GM15510 (cell line): Measurements from ENCODE around the gene POLR3C.

Experiments
- POLR2A ChIP-seq: IDR thresholded peaks from 3 replicates; pipeline ENCODE4 v1.6.1; 2011; ENCODE audit warnings: borderline replicate concordance; ENCODE audit not compliant: insufficient read length; ENCODE audit errors: extremely low read depth

POLR3C gene

DNA sequence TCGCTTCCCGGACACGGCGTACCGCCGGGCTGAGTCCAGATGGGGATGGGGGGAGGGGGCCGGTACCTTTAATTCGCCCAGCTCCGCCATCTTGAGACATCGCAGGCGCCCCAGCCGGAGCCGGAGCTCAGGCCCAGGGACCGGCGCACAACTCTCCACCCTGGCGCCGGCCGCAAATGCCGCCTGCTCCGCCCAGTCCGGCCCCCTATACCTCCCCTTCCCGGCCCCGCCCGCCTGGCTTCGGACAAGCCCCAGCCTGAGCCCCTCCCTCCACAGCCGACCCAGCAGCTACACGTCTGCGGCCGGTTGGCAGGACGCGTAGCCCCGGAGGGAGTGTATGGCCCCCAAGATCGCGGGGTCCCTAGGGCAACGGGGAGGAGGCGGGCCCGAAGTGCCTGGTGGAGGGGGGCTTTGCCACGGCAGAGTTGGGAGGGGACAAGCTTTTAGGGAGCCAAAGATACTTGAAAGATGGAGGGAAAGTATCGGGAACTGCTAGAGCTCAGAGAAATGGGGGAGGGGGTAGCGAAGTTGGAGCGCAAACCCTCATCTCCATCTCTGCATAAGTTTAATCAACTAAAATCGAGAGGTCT lies 35.0 kb downstream of the POLR3C start, which contains the start of gene PIAS3:
PIAS3 (minus strand) TSS at position 181 of the 590 bp plus-strand sequence; CDS start at position 90, 91 bp downstream.
- TF ChIP-seq POLR2A = peak; percentile 46

DNA sequence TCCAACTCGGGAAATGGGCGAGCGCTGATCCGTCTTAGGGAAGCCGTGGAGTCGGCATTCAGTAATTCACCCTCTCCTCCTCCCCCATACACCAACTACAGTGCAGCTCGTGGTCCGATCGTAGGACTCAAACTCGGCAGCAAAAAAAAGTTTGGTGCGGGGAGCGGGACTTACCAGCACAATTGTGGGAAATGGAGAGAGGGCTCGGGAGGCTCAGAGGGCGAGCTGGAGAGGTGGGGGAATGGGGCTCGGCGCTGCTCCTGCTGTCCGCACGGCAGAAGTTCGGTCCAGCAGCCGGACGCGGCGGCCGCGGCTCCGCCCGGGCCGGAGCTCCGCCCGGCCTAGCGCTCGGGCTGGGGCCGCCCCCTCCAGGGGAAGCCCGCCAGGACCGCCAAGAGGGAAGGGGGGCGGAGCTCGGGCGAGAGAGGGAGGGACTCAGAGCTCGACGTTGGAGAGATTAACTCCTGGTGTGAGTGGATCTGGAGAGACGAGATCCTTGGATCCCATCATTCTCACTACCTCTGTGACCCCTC lies 35.6 kb downstream of the POLR3C start:
- peak; percentile 57 for TF ChIP-seq POLR2A

DNA sequence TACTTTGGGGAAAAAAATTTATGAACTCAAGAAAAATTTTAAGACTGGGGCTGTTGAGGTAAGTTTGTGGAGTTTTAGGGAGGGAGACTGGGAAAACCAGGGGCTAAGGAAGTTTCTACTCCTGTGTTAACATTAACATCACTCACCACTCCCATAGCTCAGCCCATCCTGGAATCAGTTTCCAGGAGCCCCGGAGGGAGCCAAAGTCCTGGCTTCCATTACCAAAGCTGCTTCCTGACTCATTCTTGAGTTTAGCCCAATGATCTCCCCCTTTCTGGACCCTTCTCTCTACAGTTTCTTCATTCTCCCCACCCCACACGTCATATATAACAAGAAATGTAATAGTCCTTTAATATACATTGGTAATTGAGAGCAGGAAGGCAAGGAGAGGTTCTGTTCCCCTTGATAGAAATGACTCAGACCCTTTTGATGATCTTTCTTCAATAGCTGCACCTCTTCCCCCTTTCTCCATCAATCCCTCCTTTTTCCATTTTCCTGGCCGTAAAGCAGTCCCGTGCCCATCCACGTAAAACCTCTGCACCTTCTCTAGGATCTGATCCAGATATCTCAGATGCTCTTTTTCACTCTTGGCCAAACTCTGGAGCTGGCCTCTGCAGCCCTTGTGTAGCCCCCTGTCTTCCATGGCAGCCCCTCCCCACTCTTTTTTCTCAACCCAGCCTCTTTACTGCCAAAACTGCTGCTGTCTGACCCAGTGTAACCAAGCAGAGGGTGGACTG lies 39.5 kb downstream of the POLR3C start:
- no peak for TF ChIP-seq POLR2A

DNA sequence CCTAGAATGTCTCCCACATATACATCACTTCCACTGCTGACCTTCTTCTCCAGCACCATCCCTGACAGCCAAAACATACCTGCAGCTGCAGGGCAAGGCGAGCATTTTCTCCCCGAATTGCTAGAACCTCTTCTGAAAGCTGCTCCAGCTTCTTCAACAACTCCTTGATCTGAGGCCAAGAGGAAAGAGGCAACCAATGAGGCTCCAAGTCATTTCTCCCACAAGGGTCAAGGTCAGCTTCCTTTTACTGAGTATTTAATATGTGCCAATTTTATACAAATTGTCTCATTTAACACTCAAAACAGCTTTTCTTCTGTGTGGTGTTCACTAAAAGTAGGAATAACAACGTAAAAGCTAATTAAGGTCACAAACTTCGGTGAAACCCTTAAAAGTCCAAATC lies 44.2 kb downstream of the POLR3C start:
- no peak for TF ChIP-seq POLR2A

DNA sequence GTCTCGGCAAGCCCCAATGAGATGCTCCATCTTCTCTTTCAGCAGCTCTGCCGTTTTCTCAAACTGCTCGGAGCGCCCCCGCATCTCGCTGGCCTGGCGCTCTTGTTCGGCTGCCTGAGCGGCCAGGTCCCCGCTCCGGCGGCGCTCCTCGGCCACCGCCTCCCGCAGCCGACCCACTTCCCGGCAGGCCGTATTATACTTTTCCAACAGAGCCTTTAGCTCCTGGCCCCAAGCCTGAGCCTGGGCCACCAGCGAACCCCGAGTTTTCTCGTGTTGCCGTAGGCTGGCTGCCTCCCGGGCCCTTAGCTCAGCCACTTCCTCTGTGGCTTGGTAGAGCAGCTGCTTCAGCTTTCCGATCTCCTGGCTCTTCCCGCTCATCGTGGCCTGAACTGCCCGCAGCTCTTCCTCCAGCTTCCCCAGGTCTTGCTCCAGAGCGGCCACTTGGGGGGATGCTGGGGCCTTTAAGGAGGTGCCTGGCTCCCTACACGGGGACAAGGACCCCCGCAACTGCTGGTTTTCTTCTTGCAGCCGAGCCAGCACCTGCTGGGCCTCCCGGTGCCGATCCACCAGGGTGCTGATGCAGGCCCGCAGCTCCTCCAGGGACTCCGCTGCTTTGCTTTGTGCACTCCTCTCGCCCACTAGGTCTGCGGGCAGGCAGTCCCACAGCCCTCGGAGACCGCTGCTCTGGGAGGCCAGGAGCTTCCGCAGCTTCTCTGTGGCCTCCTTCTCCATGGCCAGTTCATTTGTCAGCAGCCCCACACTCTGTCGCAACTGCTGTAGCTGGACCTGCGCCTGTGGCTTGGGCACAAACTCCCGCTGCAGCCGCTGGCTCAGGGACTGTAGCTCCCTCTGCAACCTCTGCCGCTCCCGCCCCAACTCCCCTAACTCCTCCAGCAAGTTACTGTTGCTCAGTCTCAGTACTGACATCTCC lies 48.3 kb downstream of the POLR3C start:
- TF ChIP-seq POLR2A = no peak

- no peak for TF ChIP-seq POLR2A
Observed at GRCh38 chr1:145874646-145875045, 50.6 kb downstream of the POLR3C start.

GRCh38 chr1:145877923-145878486 lies 54.0 kb downstream of the POLR3C start:
- no peak for TF ChIP-seq POLR2A

DNA sequence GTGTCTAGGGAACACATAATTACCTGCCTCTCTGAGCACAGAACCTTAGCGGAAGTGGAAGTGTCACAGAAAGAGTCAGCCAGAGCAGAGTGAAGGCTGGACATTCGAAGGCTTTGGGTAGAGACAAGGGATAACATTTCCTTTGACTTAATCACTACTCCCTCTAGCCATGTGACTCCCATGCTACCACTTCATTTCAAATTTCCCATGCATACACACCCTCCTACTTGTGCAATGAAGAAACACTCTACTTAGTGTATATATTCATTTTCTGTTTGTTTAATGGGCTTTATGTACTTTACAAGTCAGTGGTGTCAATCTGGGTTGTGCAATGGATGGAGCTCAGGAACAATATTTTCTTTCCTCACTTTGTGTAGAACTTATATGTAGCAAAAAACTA lies 54.7 kb downstream of the POLR3C start:
- no peak for TF ChIP-seq POLR2A

DNA sequence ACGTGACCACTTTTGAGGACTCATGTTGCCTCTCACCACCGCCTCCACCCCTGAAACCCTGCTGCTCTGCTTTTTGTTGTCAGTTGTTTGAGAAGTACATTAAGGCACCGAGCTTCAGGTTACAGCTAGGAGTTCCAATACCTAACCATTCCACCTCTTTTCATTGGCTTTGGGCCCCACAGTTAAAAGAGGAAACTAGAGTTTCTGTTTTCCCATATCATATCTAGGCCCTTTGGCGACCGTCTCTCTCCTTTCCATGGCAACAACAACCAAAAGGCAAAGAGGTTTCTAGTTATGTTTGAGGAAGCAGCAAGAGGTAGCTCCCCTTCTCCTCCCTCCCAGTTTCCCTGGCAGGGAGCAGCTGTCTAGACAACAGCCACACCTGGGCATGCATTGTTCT lies 55.8 kb downstream of the POLR3C start:
- no peak for TF ChIP-seq POLR2A

DNA sequence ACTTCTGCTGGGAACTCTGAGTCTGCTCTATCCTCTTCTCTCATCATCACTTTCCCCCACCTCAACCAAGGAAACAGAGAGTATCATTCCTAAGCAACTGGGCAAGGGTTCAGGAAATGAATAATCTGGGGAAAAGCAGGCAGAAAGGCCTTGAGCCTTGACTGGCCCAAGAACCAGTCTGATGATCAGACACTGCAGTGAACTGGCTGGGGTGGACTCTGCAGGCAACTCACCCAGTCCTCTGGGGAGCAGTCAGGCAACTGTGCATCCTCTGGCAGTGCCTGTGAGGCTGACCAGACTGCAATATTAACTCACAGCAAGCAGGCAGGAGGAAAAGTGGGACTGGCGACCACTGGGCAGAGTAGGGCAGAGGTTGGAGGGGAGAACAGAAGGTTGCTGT lies 60.7 kb downstream of the POLR3C start:
- no peak for TF ChIP-seq POLR2A

DNA sequence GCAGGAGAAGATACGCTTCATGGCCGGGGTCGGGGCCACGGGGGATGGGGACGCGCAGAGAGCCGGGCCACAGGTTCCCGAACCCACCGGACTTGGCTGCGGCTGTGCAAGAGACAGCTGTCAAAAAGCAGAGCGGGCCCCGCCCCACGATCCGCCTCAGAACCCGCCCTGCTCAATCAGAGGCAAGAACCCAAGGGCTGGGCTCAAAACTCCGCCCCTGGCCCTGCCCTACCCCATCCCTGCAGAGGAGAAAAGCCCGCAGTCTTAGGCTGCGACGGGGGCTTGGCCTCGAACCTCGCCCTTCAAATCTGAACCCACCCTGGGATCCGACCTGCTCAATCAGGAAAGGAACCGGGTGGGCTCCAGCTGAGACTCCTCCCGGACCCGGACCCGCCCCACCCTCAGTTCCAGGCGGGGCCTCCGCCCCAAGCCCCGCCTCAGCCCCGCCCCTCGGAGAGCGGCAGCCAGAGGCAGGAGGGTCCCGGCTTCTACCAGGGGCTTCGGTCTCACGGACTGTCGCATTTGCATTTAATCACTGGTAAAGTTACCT lies 61.8 kb downstream of the POLR3C start, which contains the start of gene ANKRD35:
ANKRD35 (minus strand) TSS at position 129 of the 550 bp plus-strand sequence; CDS start at position 21, 108 bp downstream.
- no peak for TF ChIP-seq POLR2A

DNA sequence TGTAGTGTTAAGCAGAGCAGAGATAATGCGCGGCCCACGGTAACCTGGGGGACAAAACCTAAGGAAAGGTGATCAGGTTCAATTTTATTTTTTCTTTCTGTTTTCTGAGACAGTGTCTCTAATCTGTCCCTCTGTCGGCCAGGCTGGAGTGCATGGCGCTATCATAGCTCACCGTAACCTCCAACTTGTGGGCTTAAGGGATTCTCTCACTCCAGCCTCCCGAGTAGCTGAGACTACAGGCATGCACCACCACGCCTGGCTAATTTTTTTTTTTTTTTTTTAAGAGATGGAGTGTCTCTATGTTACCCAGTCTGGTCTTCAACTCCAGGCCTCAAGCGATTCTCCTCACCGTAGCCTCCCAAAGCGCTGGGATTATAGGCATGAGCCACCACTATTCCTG lies 62.4 kb downstream of the POLR3C start:
- no peak for TF ChIP-seq POLR2A

DNA sequence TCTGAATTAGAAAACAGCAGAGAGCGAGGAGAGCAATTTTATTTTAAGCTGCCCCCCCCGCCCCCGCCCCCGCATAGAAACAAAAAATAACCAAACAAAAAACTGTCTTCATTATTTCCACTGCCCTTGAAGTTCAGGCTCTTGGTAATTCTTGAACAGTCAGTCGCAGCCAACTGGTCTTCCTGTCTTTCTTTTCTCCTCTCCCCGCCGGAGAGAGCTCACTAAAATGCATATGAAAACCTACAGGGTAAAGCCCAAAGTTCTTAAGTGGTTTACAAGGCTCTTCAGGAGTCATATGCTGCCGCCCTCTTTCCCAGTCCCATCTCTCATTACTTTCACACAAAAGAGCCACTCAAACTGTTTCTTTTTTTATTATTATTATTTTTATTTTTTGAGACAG lies 62.8 kb downstream of the POLR3C start:
- TF ChIP-seq POLR2A = no peak

- no peak for TF ChIP-seq POLR2A
Observed at GRCh38 chr1:145887631-145888030, 63.6 kb downstream of the POLR3C start.

DNA sequence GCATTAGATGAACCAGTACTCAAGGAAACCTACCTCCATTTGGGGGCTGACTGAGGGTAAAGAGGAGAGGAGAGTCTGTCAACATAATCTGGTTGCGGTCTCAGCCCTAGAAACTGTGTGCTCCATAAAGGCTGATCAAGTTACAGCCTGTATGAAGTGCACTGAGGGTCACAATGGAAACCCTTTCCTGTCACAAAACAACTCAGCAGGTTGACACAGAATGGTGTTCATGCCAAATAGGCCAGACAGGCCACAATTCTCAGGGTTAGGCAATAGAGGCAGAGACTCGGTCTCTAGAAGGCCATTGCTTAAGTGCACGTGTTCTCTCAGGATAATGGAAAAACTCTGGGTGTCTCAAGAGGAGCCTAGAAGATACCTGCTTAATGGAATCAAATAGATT lies 65.7 kb downstream of the POLR3C start:
- TF ChIP-seq POLR2A = no peak

- TF ChIP-seq POLR2A = no peak
Observed at GRCh38 chr1:145891143-145891542, 67.1 kb downstream of the POLR3C start.
